ENCODE results near the gene KRTAP5-6. TPM values are rescaled to one million over a fixed set of nuclear protein-coding genes. Genes with fewer than 3 reads are reported as not detected.
"Not testable (repeated sequence)": the region's sequence is repeated elsewhere in the genome, so short reads cannot be mapped to it uniquely, and the experiment has no call there.

The KRTAP5-6 gene
- total RNA-seq, 4 donors from 2014 or later: not detected

GRCh38 chr11:1655168-1656060 lies 41.6 kb upstream of the KRTAP5-6 start:
- ATAC-seq (ENCODE audit: low FRiP score) (no peak), DNase-seq (ENCODE audit: low spot score) (no peak)
- TF ChIP-seq CTCF (IDR thresholded peaks at IDR 0.05): no peak

GRCh38 chr11:1656061-1656441 lies 40.9 kb upstream of the KRTAP5-6 start:
- ATAC-seq (ENCODE audit: low FRiP score): no peak
- TF ChIP-seq CTCF (IDR thresholded peaks at IDR 0.05): no peak
- DNase-seq (ENCODE audit: low spot score): no peak

- DNase-seq (ENCODE audit: low spot score): no peak
- ATAC-seq (ENCODE audit: low FRiP score): no peak
- no peak for TF ChIP-seq CTCF (IDR thresholded peaks at IDR 0.05)
Measured at GRCh38 chr11:1656670-1657069, 40.3 kb upstream of the KRTAP5-6 start.

- DNase-seq (ENCODE audit: low spot score): no peak
- no peak for TF ChIP-seq CTCF (IDR thresholded peaks at IDR 0.05)
- ATAC-seq (ENCODE audit: low FRiP score): no peak
Measured at GRCh38 chr11:1659506-1659905, 37.5 kb upstream of the KRTAP5-6 start.

- ATAC-seq (ENCODE audit: low FRiP score) (no peak), DNase-seq (ENCODE audit: low spot score) (no peak)
- TF ChIP-seq CTCF (IDR thresholded peaks at IDR 0.05): no peak
Measured at GRCh38 chr11:1660111-1660867, 36.7 kb upstream of the KRTAP5-6 start.

GRCh38 chr11:1661454-1662269 lies 35.3 kb upstream of the KRTAP5-6 start:
- not testable (repeated sequence) for DNase-seq (ENCODE audit: low spot score); ATAC-seq (ENCODE audit: low FRiP score)

GRCh38 chr11:1662699-1663283 lies 34.2 kb upstream of the KRTAP5-6 start:
- not testable (repeated sequence) for ATAC-seq (ENCODE audit: low FRiP score); DNase-seq (ENCODE audit: low spot score)

Measured in omental fat pad (tissue), 4 donors.